Mesothelial cell of epicardium (in vitro differentiated cells): ENCODE data around the gene LRIT1. TPM values are rescaled to one million over a fixed set of nuclear protein-coding genes. Genes with fewer than 3 reads are reported as not detected.

Experiments
- DNase-seq, 2 experiments: peaks; one replicate each; pipeline ENCODE4 v3.0.0; 2021; ENCODE audit warnings: low spot score in 2 of 2; ENCODE audit not compliant: unreplicated experiment in 2 of 2
- H3K27ac Mint-ChIP-seq: 2 replicates; pipeline ENCODE4 v1.8.0; 2021; ENCODE audit warnings: mixed read lengths
- H3K27me3 Mint-ChIP-seq: 2 replicates; pipeline ENCODE4 v1.8.0; 2021; ENCODE audit warnings: low read depth, mixed read lengths
- H3K36me3 Mint-ChIP-seq: 2 replicates; pipeline ENCODE4 v1.8.0; 2021; ENCODE audit warnings: mixed read lengths
- H3K4me1 Mint-ChIP-seq: 2 replicates; pipeline ENCODE4 v1.8.0; 2021; ENCODE audit warnings: mixed read lengths
- H3K4me3 Mint-ChIP-seq: 2 replicates; pipeline ENCODE4 v1.8.0; 2021; ENCODE audit warnings: mild to moderate bottlenecking, moderate library complexity, mixed read lengths
- H3K9me3 Mint-ChIP-seq: 2 replicates; pipeline ENCODE4 v1.8.0; 2021; ENCODE audit warnings: mixed read lengths
- total RNA-seq: library from RNA; stranded (reverse); gene quantifications from 3 replicates; pipeline ENCODE4 v1.2.1, GENCODE V29; 2021
- TF ChIP-seq, protein P1 (sequence below): fragments of 200-600 bp; sonication (generic); IDR thresholded peaks from one replicate; pipeline ENCODE4 v1.5.0; 2021; ENCODE audit warnings: antibody characterized with exemption; ENCODE audit not compliant: unreplicated experiment

Gene LRIT1
- total RNA-seq, 1 donor from 2014 or later = not detected

DNA sequence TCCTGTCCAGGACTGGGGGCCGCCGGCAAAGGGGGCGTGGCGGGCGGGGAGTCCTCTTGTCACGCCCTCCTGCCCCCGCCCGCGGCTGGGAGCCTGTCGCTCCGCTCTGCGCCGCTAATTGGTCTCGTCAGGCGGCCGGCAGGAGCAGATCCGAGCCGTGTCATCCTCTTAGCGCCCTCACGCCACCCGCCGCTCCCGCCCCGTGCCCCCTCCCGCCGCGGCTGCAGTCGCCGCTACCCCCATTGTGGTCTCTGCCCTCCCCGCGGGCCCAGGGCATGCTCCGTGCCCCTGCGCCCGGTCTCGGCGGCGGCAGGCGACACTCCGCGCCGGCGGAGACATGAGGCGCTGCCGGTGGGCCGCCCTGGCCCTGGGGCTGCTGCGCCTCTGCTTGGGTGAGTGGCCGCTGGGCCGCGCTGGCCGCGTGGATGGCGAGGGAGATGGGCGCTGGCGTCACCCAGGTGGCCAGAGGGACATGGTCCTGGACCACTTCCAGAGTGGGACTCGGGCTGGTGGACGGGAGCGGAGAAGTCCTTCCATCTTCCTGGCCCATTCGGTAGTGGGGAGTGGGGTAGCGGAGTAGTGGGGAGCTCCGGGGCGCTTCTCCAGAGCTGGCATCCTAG lies 46.8 kb downstream of the LRIT1 start, which contains the start of gene CDHR1:
Gene CDHR1, plus strand, starts transcription at position 114 of the 620 bp plus-strand sequence. Its CDS starts 224 bp downstream, at position 338.
- peaks cover 94% of the 10 kb centered on the region for H3K27me3 Mint-ChIP-seq
- DNase-seq = no peak
- peak within 1 kb of the TSS; percentile 38 for H3K4me3 Mint-ChIP-seq

DNA sequence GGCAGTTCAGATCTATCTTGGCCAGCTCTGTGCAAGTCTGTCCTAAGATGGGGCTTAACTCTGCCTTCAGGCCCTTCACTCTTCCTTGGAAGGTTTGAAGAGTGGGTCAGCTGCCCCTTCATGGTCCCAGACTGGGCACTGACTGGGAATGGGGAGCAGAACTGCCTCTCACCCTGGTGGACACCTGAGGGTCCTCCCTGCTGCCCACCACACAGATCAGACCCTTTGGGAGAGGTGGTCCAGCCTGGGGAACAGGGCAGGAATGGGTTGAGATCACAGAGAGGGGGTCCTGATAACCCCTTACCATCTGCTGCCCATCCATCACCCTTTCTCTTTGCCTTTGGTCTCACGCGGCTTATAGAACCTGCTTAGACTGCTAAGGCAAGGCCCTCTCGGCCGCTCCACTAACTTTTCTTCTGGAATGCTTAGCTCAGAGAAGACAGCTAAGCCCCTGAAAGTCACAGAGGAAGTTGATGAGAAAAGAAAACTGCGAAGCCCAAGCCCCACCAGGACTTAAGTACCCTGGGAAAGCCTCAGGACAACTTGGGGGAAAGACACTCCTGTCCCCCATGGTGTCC lies 47.4 kb downstream of the LRIT1 start:
- peak overlapping the region; percentile 30 for H3K4me3 Mint-ChIP-seq
- no peaks in the 10 kb centered on the region for H3K36me3 Mint-ChIP-seq
- H3K27ac Mint-ChIP-seq = no peak overlapping the region
- no peaks in the 10 kb centered on the region for H3K4me1 Mint-ChIP-seq
- H3K27me3 Mint-ChIP-seq = peaks cover 93% of the 10 kb centered on the region
- no peak for DNase-seq
- TF ChIP-seq, protein P1, sequence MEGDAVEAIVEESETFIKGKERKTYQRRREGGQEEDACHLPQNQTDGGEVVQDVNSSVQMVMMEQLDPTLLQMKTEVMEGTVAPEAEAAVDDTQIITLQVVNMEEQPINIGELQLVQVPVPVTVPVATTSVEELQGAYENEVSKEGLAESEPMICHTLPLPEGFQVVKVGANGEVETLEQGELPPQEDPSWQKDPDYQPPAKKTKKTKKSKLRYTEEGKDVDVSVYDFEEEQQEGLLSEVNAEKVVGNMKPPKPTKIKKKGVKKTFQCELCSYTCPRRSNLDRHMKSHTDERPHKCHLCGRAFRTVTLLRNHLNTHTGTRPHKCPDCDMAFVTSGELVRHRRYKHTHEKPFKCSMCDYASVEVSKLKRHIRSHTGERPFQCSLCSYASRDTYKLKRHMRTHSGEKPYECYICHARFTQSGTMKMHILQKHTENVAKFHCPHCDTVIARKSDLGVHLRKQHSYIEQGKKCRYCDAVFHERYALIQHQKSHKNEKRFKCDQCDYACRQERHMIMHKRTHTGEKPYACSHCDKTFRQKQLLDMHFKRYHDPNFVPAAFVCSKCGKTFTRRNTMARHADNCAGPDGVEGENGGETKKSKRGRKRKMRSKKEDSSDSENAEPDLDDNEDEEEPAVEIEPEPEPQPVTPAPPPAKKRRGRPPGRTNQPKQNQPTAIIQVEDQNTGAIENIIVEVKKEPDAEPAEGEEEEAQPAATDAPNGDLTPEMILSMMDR = no peak
- no peaks in the 10 kb centered on the region for H3K9me3 Mint-ChIP-seq

More for the DNA sequence above, 46.8 kb downstream of the LRIT1 start, which contains the start of gene CDHR1:
- TF ChIP-seq, protein P1 = no peak
- no peaks in the 10 kb centered on the region for H3K4me1 Mint-ChIP-seq
- no peak within 1 kb of the TSS for H3K27ac Mint-ChIP-seq
- H3K9me3 Mint-ChIP-seq = no peaks in the 10 kb centered on the region
- no peaks in the 10 kb centered on the region for H3K36me3 Mint-ChIP-seq

DNA sequence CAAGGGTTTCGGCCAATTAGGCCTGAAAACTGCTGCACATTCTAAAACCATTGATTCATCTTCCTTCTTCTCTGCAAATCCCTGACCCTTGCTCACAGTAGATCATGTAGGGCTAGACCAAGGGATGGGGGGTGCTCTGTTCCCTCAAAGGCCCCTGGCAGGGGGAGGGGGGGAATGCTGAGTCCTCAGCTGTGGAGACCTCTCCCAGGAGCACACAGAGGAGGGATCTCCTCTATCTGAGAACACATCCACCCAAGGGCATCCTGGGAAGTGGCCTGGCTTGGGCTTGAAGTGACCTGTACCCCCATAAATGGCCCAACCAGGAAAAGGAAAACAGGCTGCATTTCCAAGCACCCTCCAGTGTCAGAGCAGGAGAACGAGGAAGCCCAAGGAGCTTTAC lies 48.0 kb downstream of the LRIT1 start:
- H3K4me1 Mint-ChIP-seq = no peaks in the 10 kb centered on the region
- H3K27ac Mint-ChIP-seq = no peak overlapping the region
- no peak for DNase-seq
- no peaks in the 10 kb centered on the region for H3K36me3 Mint-ChIP-seq
- H3K4me3 Mint-ChIP-seq = no peak overlapping the region
- H3K27me3 Mint-ChIP-seq = peaks cover 90% of the 10 kb centered on the region
- no peaks in the 10 kb centered on the region for H3K9me3 Mint-ChIP-seq
- TF ChIP-seq, protein P1 = no peak

DNA sequence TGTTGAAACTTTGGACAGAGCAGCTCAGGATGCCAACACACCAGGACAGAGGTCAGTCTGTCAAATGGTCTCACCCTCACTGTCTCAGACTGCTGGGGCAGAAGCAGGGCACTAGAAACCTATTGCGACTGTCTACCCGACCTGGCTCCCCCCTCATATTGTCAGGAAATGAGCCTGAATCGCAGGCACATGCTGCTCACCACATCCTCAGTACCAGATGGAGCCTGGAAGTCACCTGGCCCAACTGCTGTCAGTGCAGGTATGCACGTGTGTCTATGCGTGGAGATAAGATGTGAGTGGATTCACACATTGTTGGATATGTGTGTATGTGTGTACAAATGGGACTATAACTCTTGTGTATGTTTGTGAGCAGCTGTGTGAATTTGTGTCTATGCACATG lies 50.2 kb downstream of the LRIT1 start:
- Mint-ChIP-seq H3K27ac (no peak overlapping the region), H3K4me3 (no peak overlapping the region), H3K27me3 (peaks cover 67% of the 10 kb centered on the region), H3K9me3 (no peaks in the 10 kb centered on the region), H3K36me3 (no peaks in the 10 kb centered on the region), H3K4me1 (no peaks in the 10 kb centered on the region)
- TF ChIP-seq, protein P1 = no peak
- DNase-seq = no peak

DNA sequence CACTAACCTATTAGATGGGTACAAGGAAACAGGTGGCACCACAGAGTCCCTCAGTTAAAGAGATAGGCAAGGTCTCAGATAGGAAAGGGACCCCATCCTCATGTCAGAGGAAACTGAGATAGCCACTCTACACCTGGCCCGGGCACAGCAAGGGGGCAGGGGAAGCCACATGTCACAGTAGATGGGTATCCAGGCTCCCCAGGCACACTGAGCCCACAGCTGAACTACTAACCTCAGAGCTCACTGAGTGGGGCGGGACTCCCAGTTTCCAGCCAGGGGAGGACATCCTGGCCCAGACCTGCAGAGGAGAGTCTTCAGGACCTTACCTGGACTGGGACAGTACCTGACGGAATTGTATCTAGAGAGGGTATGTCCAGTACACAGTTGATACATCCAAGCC lies 50.7 kb downstream of the LRIT1 start:
- TF ChIP-seq, protein P1 = no peak
- Mint-ChIP-seq H3K36me3 (no peaks in the 10 kb centered on the region), H3K27ac (no peak overlapping the region), H3K4me3 (no peak overlapping the region), H3K27me3 (peaks cover 62% of the 10 kb centered on the region), H3K9me3 (no peaks in the 10 kb centered on the region), H3K4me1 (no peaks in the 10 kb centered on the region)
- DNase-seq = no peak
